Chondrocyte (in vitro differentiated cells): ENCODE results near the gene SERPINB7. TPM values are rescaled to one million over a fixed set of nuclear protein-coding genes. Genes with fewer than 3 reads are reported as not detected.

Experiments used
- DNase-seq: peaks from one replicate; pipeline ENCODE4 v3.0.0; 2021; ENCODE audit warnings: mixed read lengths, low spot score
- H3K27ac Mint-ChIP-seq: one replicate; pipeline ENCODE4 v1.8.0; 2021; ENCODE audit warnings: mild to moderate bottlenecking, moderate library complexity, mixed read lengths; ENCODE audit not compliant: unreplicated experiment
- H3K27me3 Mint-ChIP-seq: 2 replicates; pipeline ENCODE4 v1.8.0; 2021; ENCODE audit warnings: low read depth, mixed read lengths
- H3K36me3 Mint-ChIP-seq: 2 replicates; pipeline ENCODE4 v1.8.0; 2021; ENCODE audit warnings: low read depth, mixed read lengths
- H3K4me1 Mint-ChIP-seq: 2 replicates; pipeline ENCODE4 v1.8.0; 2021; ENCODE audit warnings: low read depth, mild to moderate bottlenecking, mixed read lengths
- H3K4me3 Mint-ChIP-seq: one replicate; pipeline ENCODE4 v1.8.0; 2021; ENCODE audit warnings: mild to moderate bottlenecking, moderate library complexity, mixed read lengths; ENCODE audit not compliant: unreplicated experiment
- H3K9me3 Mint-ChIP-seq: 2 replicates; pipeline ENCODE4 v1.8.0; 2021; ENCODE audit warnings: low read depth, mixed read lengths
- CTCF ChIP-seq: fragments of 200-600 bp; sonication (generic); IDR thresholded peaks from 2 replicates; pipeline ENCODE4 v1.5.0; 2021; ENCODE audit warnings: antibody characterized with exemption, mild to moderate bottlenecking, moderate library complexity
- long read RNA-seq: library from polyadenylated mRNA; stranded (forward); transcript quantifications from one replicate; pipeline ENCODE4 v2.0.0, GENCODE V29; 2021
- total RNA-seq: library from RNA; stranded (reverse); gene quantifications from 3 replicates; pipeline ENCODE4 v1.2.1, GENCODE V29; 2021

Gene SERPINB7
- not detected in 3 replicates for total RNA-seq
- long read RNA-seq, result 0 reads

GRCh38 chr18:63775166-63775730 is at the start of gene SERPINB7:
TSS of gene SERPINB7 (plus strand) at chr18:63775418. CDS start at chr18:63782373, 6,955 bp downstream.
- no peaks in the 10 kb centered on the region for H3K36me3 Mint-ChIP-seq
- no peaks in the 10 kb centered on the region for H3K9me3 Mint-ChIP-seq
- H3K4me3 Mint-ChIP-seq, result no peak within 1 kb of the TSS
- no peak for TF ChIP-seq CTCF
- no peak within 1 kb of the TSS for H3K27ac Mint-ChIP-seq
- H3K27me3 Mint-ChIP-seq, result no peaks in the 10 kb centered on the region
- no peak for DNase-seq
- peaks cover 14% of the 10 kb centered on the region for H3K4me1 Mint-ChIP-seq

GRCh38 chr18:63725682-63726480 is 49.3 kb upstream of the SERPINB7 start:
- no peak for DNase-seq

GRCh38 chr18:63730773-63731172 is 44.4 kb upstream of the SERPINB7 start:
- no peaks in the 10 kb centered on the region for H3K4me1 Mint-ChIP-seq
- H3K27me3 Mint-ChIP-seq, result peaks cover 14% of the 10 kb centered on the region
- H3K36me3 Mint-ChIP-seq, result no peaks in the 10 kb centered on the region
- H3K4me3 Mint-ChIP-seq, result no peak overlapping the region
- no peak for DNase-seq
- no peak for TF ChIP-seq CTCF
- no peaks in the 10 kb centered on the region for H3K9me3 Mint-ChIP-seq
- H3K27ac Mint-ChIP-seq, result no peak overlapping the region

More at GRCh38 chr18:63725682-63726480, 49.3 kb upstream of the SERPINB7 start:
- no peak for TF ChIP-seq CTCF
- H3K36me3 Mint-ChIP-seq, result no peaks in the 10 kb centered on the region
- H3K27me3 Mint-ChIP-seq, result peaks cover 5% of the 10 kb centered on the region
- no peak overlapping the region for H3K4me3 Mint-ChIP-seq
- H3K4me1 Mint-ChIP-seq, result no peaks in the 10 kb centered on the region
- H3K27ac Mint-ChIP-seq, result no peak overlapping the region
- no peaks in the 10 kb centered on the region for H3K9me3 Mint-ChIP-seq

- Mint-ChIP-seq H3K9me3 (no peaks in the 10 kb centered on the region), H3K4me1 (no peaks in the 10 kb centered on the region), H3K36me3 (no peaks in the 10 kb centered on the region), H3K27ac (no peak overlapping the region), H3K4me3 (no peak overlapping the region), H3K27me3 (peaks cover 14% of the 10 kb centered on the region)
- no peak for TF ChIP-seq CTCF
- no peak for DNase-seq
Measured at GRCh38 chr18:63731215-63731614, 44.0 kb upstream of the SERPINB7 start.

GRCh38 chr18:63736876-63737275 is 38.3 kb upstream of the SERPINB7 start:
- Mint-ChIP-seq H3K36me3 (no peaks in the 10 kb centered on the region), H3K4me3 (no peak overlapping the region), H3K4me1 (no peaks in the 10 kb centered on the region), H3K27me3 (peaks cover 19% of the 10 kb centered on the region), H3K27ac (no peak overlapping the region), H3K9me3 (no peaks in the 10 kb centered on the region)
- no peak for TF ChIP-seq CTCF
- no peak for DNase-seq
